ENCODE results near the gene GDPD5. TPM values are rescaled to one million over a fixed set of nuclear protein-coding genes. Genes with fewer than 3 reads are reported as not detected.

The GDPD5 gene
- total RNA-seq, 2 experiments from 2014 or later, result 26.5 to 32.0 TPM

DNA sequence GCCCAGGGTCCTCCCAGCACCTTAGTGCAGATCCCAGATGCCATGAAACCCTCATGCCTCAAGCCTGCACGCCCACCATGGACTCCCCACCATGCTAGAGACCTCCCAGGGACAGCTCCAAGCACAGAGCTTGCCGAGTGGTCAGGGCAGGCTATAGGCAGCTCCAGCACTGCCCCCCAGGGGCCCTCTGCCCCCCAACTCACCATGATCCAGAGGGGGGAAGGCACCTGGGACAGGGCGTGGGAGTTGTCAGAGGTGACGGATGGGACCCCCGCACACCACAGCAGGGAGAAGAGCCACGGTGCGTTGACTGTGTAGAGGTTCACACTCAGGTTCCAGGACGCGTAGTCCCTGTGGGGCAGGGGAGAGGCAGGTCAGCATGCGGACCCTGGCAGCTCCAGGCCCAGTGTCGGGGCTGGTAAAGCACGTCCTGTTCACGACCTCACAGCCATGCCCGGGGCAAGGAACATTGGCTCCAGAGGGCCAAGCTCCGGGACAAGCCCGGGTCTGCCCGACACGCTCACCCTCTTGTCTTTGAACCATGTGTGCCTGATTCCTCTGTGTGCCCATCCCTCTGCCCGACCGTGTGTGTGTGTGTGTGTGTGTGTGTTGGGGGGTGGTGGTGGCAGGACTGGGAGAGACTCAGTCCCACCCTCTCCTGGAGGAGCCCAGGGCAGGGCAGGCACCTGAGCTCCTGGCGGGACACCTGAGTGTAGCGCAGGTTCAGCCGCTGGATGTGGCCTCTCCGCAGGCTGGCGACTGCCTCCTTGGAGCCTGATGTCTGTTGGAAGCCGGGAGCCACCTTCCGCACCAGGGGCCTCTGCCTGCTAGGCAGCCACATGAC, 84.6 kb downstream of the GDPD5 start:
- H3K4me1 Mint-ChIP-seq (ENCODE audit: low read depth), result no peaks in the 10 kb centered on the region
- no peaks in the 10 kb centered on the region for H3K9me3 Mint-ChIP-seq
- POLR2A ChIA-PET, result no interaction called here
- DNase-seq, result no peak
- CTCF ChIA-PET, result interaction anchor here (3.2 kb wide), 1 partner anchor 10 kb away, joined by 13 read pairs; no protein-coding TSS in a partner anchor
- H3K27ac Mint-ChIP-seq, result no peak overlapping the region
- H3K27me3 Mint-ChIP-seq, result no peaks in the 10 kb centered on the region
- H3K4me3 Mint-ChIP-seq, result no peak overlapping the region
- intact Hi-C loops (cut with micrococcal nuclease), result no loop called here
- H3K36me3 Mint-ChIP-seq, result no peaks in the 10 kb centered on the region

DNA sequence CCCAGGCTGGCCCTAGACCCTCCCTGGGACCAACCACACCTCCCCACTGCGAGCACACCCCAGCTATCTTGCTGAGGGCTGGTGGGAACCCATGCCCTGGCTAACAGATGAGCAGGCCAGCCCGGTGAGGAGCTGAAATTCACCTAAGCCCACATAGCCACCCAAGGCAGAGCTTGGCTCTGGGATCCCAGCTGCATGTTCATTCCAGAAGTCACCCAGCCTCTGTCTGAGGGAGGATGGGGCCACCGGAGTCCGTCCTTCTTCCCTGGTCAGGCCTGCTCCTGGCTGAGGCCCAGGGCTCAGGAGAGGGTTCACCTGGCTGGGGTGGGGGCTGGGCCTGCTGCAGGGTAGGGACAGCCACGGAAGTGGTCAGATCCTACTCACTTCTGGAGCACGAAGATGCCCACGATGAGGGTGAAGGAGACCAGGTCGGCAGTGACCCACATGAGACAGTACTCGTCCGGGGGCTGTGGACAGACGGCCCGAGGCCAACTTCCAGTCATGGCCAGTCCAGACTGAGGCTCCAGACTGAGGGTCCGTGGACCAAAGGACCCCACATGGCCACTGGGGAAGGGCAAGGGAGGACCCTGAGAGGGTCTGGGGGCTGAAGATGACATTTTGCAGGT, 86.1 kb downstream of the GDPD5 start:
- Mint-ChIP-seq H3K27ac (no peak overlapping the region), H3K27me3 (no peaks in the 10 kb centered on the region), H3K4me1 (ENCODE audit: low read depth) (no peaks in the 10 kb centered on the region), H3K36me3 (peaks cover 2% of the 10 kb centered on the region), H3K9me3 (no peaks in the 10 kb centered on the region), H3K4me3 (no peak overlapping the region)
- intact Hi-C loops (cut with micrococcal nuclease), result no loop called here
- DNase-seq, result no peak
- POLR2A ChIA-PET, result no interaction called here
- CTCF ChIA-PET, result interaction anchor here (0.9 to 3.2 kb wide), 3 partner anchors 11 to 94 kb away, joined by 3 to 13 read pairs (median 7); no protein-coding TSS in a partner anchor

DNA sequence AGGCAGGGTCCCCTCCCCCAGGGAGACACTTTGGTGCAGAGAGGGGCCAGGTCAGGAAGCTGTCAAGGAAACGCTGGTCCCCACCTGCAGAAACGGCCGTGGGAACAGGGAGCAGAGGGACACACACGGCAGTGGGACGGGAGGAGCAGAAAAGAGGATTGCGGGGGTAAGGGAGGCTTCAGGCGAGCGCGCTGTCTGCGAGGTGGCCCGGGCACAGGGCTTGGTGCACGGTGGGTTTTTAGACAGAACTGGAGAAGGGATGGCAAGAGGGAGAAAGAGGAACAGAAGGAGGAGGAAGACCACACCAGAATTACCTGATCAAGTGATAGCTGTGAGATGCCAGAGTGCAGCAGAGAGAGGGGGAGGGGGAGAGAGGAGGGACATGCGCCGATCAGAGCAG, 86.7 kb downstream of the GDPD5 start:
- peaks cover 2% of the 10 kb centered on the region for H3K36me3 Mint-ChIP-seq
- H3K27ac Mint-ChIP-seq, result no peak overlapping the region
- ChIA-PET POLR2A (no interaction called here), CTCF (interaction anchor here (1.5 kb wide), 1 partner anchor 95 kb away, joined by 7 read pairs; no protein-coding TSS in a partner anchor)
- H3K27me3 Mint-ChIP-seq, result no peaks in the 10 kb centered on the region
- no peaks in the 10 kb centered on the region for H3K4me1 Mint-ChIP-seq (ENCODE audit: low read depth)
- intact Hi-C loops (cut with micrococcal nuclease), result no loop called here
- DNase-seq, result no peak
- H3K4me3 Mint-ChIP-seq, result no peak overlapping the region
- H3K9me3 Mint-ChIP-seq, result no peaks in the 10 kb centered on the region

DNA sequence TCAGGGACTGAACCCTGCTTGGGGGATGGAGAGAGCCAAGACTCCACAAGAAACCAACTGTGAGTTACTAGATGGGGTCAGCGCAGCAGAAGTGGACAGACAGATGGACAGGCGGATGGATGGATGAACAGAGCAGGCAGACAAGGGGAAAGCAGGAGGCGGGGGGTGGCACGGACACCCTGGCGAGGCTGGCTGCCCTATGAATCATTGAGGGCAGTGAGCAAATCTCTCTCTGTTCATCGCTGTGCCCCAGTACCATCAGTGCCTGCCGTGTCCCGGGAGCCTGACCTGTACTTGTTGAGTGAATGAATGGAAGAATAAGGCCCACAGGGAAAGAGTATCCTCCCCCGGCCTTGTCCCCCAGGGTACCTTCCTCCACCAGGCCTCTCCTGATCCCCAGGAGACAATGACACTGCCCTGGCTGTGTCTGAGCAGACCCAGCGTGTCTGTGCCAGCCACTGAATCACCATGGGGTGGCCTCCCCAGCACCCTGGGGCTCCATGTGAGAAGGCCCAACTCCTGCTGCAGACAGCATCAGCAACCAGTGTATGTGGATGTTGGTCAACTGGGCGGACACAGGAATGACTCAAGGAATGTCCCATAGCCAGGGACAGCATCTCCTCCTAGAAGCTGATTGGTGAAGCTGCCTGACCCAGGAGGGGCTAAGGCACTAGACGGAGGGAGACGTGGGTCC, 87.6 kb downstream of the GDPD5 start:
- intact Hi-C loops (cut with micrococcal nuclease), result no loop called here
- Mint-ChIP-seq H3K27ac (no peak overlapping the region), H3K9me3 (no peaks in the 10 kb centered on the region), H3K4me1 (ENCODE audit: low read depth) (no peaks in the 10 kb centered on the region), H3K4me3 (no peak overlapping the region), H3K27me3 (peaks cover 4% of the 10 kb centered on the region), H3K36me3 (peaks cover 2% of the 10 kb centered on the region)
- CTCF ChIA-PET, result no interaction called here
- no peak for DNase-seq
- POLR2A ChIA-PET, result no interaction called here

DNA sequence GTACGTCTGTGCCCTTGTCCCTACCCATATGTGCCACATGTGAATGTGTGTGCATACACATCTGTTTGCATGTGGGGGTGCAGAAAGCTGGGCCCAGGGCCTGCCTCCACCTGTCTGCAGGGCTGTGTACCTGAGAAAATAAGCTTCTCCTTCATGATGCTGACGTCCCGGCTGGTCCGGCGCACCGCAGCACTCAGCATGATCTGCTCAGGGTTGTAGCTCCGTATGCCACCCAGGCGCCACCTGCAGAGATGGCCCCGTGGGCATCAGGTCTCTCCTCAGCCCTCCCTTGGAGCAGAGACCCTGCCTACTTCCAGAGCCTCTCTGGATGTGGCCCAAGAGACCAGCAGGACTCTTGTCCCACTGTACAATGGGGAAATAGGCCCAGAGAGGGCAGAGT, 88.9 kb downstream of the GDPD5 start:
- peaks cover 13% of the 10 kb centered on the region for H3K27me3 Mint-ChIP-seq
- peaks cover 2% of the 10 kb centered on the region for H3K4me1 Mint-ChIP-seq (ENCODE audit: low read depth)
- ChIA-PET CTCF (no interaction called here), POLR2A (interaction anchor here (0.6 kb wide), 1 partner anchor 644 kb away, joined by 4 read pairs; no protein-coding TSS in a partner anchor)
- DNase-seq, result no peak
- H3K4me3 Mint-ChIP-seq, result no peak overlapping the region
- H3K36me3 Mint-ChIP-seq, result peaks cover 2% of the 10 kb centered on the region
- no peaks in the 10 kb centered on the region for H3K9me3 Mint-ChIP-seq
- no peak overlapping the region for H3K27ac Mint-ChIP-seq
- intact Hi-C loops (cut with micrococcal nuclease), result no loop called here

DNA sequence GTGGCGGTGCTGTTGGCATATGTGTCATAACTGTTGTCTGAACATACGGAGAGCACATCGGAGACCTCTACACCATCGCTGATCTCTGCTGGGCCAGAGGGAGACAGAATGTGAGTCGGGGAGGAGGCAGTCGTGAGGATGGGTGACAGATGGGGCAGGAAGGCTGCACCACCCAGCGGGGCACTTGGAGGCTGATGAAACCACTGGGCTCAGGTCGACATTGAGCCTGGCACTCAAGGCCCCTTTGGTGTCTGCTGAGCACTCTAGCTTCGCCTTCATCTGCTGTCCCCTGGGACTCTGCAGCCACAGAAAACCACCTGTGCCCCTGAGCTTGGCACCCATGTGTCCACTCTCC, 90.2 kb downstream of the GDPD5 start:
- CTCF ChIA-PET, result interaction anchor here (0.7 kb wide), 2 partner anchors 9 to 16 kb away, joined by 3 to 4 read pairs; no protein-coding TSS in a partner anchor
- H3K4me1 Mint-ChIP-seq (ENCODE audit: low read depth), result peaks cover 7% of the 10 kb centered on the region
- no peaks in the 10 kb centered on the region for H3K9me3 Mint-ChIP-seq
- H3K4me3 Mint-ChIP-seq, result no peak overlapping the region
- intact Hi-C loops (cut with micrococcal nuclease), result no loop called here
- peaks cover 25% of the 10 kb centered on the region for H3K27me3 Mint-ChIP-seq
- H3K36me3 Mint-ChIP-seq, result peaks cover 2% of the 10 kb centered on the region
- DNase-seq, result no peak
- H3K27ac Mint-ChIP-seq, result no peak overlapping the region
- POLR2A ChIA-PET, result no interaction called here

DNA sequence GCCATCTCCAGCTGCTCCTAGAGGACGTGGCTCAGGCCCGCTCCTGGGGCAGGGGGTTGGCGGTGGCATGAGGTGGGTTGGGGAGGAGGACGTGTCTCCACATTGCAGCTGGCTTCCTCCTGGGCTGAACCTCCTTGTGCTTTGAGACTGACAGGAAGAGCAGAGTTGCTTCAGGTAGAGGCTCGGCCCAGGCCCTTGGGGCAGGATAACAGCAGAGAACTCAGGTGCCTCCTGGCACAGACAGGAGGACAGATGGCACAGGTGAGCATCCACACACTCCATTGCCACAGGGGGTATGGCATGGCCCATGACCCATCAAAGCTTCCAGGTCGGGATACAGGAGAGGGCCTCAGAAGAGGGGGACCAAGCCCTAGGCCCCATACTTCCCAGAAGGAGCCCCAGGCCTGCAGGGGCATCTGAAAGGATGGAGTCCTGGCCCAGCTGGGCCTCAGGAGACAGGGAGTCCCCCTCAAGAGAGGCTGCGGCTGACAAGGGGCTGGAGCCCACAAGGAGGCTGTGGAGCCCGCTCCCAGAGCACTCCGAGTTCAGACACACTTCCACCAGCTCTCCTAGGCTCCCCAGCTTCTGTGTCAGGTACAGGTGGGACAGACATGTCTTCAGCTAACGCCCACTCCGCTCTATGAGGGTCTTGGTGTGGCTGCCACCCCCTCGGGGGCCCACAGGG, 90.7 kb downstream of the GDPD5 start:
- POLR2A ChIA-PET, result no interaction called here

DNA sequence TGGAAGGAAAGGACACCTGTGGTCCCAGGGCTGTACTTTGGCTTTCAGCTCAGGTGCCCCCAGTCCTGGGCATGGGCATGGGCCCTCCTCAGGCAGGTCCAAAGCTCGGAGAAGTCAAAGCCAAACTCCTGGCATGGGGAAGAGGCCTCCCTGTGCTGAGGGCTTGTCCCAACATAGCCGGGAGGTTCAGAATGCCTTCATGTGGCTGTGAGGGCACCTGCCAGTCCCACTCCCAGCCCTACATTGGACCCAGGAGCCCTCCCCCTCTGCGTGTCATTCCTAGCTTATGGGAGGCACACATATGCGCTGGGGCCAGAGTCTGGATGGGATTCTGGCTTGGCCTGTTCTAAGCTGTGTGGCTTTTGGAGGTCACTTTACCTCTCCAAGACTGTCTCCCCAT, 91.7 kb downstream of the GDPD5 start:
- POLR2A ChIA-PET, result interaction anchor here (1.5 kb wide), 1 partner anchor 17 kb away, joined by 3 read pairs; no protein-coding TSS in a partner anchor
- intact Hi-C loops (cut with micrococcal nuclease), result no loop called here

More for the DNA sequence above, 90.7 kb downstream of the GDPD5 start:
- Mint-ChIP-seq H3K27ac (no peak overlapping the region), H3K4me3 (no peak overlapping the region), H3K27me3 (peaks cover 26% of the 10 kb centered on the region), H3K9me3 (no peaks in the 10 kb centered on the region), H3K36me3 (peaks cover 2% of the 10 kb centered on the region), H3K4me1 (ENCODE audit: low read depth) (peaks cover 8% of the 10 kb centered on the region)
- no peak for DNase-seq
- intact Hi-C loops (cut with micrococcal nuclease), result no loop called here
- CTCF ChIA-PET, result interaction anchor here (1.0 to 1.8 kb wide), 2 partner anchors 9 to 291 kb away, joined by 3 to 6 read pairs; no protein-coding TSS in a partner anchor

DNA sequence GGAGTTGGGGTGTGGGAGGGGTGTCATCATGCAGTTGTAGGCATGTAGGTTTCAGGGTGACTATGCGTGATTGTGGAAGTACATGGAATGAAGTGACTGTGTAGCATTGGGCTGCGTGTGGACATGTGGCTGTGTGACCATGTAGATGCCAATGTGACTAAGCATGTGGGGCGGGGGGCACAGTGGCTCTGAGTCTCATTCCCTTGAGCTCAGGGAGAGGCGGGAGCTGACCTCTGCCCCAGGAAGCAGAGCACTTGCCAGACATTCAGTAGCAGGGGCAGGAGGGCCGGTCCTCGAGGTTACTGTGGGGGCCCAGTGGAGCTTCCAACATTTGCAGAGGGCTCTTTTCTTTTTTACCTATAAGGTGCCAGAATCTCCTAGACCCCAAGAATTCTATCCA, 92.3 kb downstream of the GDPD5 start:
- H3K9me3 Mint-ChIP-seq, result peaks cover 7% of the 10 kb centered on the region
- no peak overlapping the region for H3K27ac Mint-ChIP-seq
- peaks cover 36% of the 10 kb centered on the region for H3K27me3 Mint-ChIP-seq
- intact Hi-C loops (cut with micrococcal nuclease), result no loop called here
- ChIA-PET CTCF (interaction anchor here (1.2 to 1.8 kb wide), 2 partner anchors 11 to 45 kb away, joined by 5 to 6 read pairs; no protein-coding TSS in a partner anchor), POLR2A (interaction anchor here (1.5 kb wide), 1 partner anchor 16 kb away, joined by 3 read pairs; no protein-coding TSS in a partner anchor)
- H3K4me3 Mint-ChIP-seq, result no peak overlapping the region
- peaks cover 6% of the 10 kb centered on the region for H3K36me3 Mint-ChIP-seq
- peaks cover 15% of the 10 kb centered on the region for H3K4me1 Mint-ChIP-seq (ENCODE audit: low read depth)
- DNase-seq, result no peak

More for the DNA sequence above, 91.7 kb downstream of the GDPD5 start:
- peaks cover 6% of the 10 kb centered on the region for H3K36me3 Mint-ChIP-seq
- no peak for DNase-seq
- peaks cover 5% of the 10 kb centered on the region for H3K9me3 Mint-ChIP-seq
- CTCF ChIA-PET, result interaction anchor here (1.0 to 1.8 kb wide), 3 partner anchors 10 to 290 kb away, joined by 3 to 6 read pairs (median 5); no protein-coding TSS in a partner anchor
- H3K27me3 Mint-ChIP-seq, result peaks cover 31% of the 10 kb centered on the region
- H3K4me3 Mint-ChIP-seq, result no peak overlapping the region
- peaks cover 11% of the 10 kb centered on the region for H3K4me1 Mint-ChIP-seq (ENCODE audit: low read depth)
- H3K27ac Mint-ChIP-seq, result no peak overlapping the region

DNA sequence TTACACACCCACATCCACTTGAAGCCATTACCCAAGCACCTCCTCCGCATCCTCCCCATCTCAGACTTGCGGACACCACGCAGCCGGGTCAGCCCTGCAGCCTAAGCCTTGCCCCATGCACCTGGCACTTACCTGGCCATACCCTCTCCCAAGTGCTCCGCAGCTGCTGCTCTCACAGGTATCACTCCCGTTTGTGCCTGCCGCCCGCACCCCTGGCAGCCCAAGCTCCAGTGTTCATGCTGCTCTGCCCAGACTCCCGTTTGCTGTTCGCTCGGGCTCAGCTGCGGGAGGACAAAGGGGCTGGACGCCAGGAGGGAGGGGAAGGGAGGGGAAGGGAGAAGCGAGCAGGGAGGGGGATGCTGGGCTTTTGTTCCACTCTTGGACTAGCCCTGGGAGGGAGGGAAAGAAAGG, 92.8 kb downstream of the GDPD5 start, which contains the start of gene KLHL35:
Gene KLHL35, minus strand, starts transcription at position 293 of the 411 bp plus-strand sequence. CDS start 2,574 bp downstream, outside the sequence.
- Mint-ChIP-seq H3K27ac (no peak within 1 kb of the TSS), H3K27me3 (peaks cover 36% of the 10 kb centered on the region), H3K4me3 (no peak within 1 kb of the TSS), H3K4me1 (ENCODE audit: low read depth) (peaks cover 15% of the 10 kb centered on the region), H3K9me3 (peaks cover 7% of the 10 kb centered on the region), H3K36me3 (peaks cover 6% of the 10 kb centered on the region)
- POLR2A ChIA-PET, result interaction anchor here (1.5 kb wide), 1 partner anchor 15 kb away, joined by 3 read pairs; no protein-coding TSS in a partner anchor
- CTCF ChIA-PET, result interaction anchor here (1.3 kb wide), 1 partner anchor 99 kb away, joined by 3 read pairs; no protein-coding TSS in a partner anchor
- intact Hi-C loops (cut with micrococcal nuclease), result no loop called here
- no peak for DNase-seq
